ENCODE results near the gene DLG2. TPM values are rescaled to one million over a fixed set of nuclear protein-coding genes. Genes with fewer than 3 reads are reported as not detected.

Gene DLG2
- total RNA-seq, 1 donor from 2014 or later = 1.8 TPM

GRCh38 chr11:84021291-84021690 lies 1605.9 kb downstream of the DLG2 start:
- no peak overlapping the region for H2AFZ ChIP-seq (ENCODE audit: low read depth, low read length)
- H3K27me3 ChIP-seq (ENCODE audit: insufficient read depth, low read length) = no peaks in the 10 kb centered on the region
- H3K4me3 ChIP-seq (ENCODE audit: insufficient read depth, low read depth, low read length) = no peak overlapping the region
- Mint-ChIP-seq H3K27me3 (ENCODE audit: low read depth, unreplicated experiment) (no peaks in the 10 kb centered on the region), H3K36me3 (ENCODE audit: low read depth, unreplicated experiment) (no peaks in the 10 kb centered on the region), H3K4me1 (ENCODE audit: low read depth, unreplicated experiment) (peaks cover 36% of the 10 kb centered on the region), H3K9me3 (ENCODE audit: unreplicated experiment) (no peaks in the 10 kb centered on the region), H3K27ac (ENCODE audit: unreplicated experiment) (no peak overlapping the region), H3K4me3 (ENCODE audit: unreplicated experiment) (no peak overlapping the region)
- H3K4me2 ChIP-seq (ENCODE audit: low read length) = no peak overlapping the region
- H3K9ac ChIP-seq (ENCODE audit: low read length) = no peak overlapping the region
- no peak for TF ChIP-seq EZH2 (IDR thresholded peaks at IDR 0.05; ENCODE audit: insufficient read depth, low read length)
- TF ChIP-seq, protein P1, sequence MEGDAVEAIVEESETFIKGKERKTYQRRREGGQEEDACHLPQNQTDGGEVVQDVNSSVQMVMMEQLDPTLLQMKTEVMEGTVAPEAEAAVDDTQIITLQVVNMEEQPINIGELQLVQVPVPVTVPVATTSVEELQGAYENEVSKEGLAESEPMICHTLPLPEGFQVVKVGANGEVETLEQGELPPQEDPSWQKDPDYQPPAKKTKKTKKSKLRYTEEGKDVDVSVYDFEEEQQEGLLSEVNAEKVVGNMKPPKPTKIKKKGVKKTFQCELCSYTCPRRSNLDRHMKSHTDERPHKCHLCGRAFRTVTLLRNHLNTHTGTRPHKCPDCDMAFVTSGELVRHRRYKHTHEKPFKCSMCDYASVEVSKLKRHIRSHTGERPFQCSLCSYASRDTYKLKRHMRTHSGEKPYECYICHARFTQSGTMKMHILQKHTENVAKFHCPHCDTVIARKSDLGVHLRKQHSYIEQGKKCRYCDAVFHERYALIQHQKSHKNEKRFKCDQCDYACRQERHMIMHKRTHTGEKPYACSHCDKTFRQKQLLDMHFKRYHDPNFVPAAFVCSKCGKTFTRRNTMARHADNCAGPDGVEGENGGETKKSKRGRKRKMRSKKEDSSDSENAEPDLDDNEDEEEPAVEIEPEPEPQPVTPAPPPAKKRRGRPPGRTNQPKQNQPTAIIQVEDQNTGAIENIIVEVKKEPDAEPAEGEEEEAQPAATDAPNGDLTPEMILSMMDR (IDR thresholded peaks at IDR 0.05; ENCODE audit: insufficient read depth, low read depth, low read length) = no peak
- H3K79me2 ChIP-seq (ENCODE audit: insufficient read depth, low read length) = no peaks in the 10 kb centered on the region
- H3K9me3 ChIP-seq (ENCODE audit: insufficient read depth, low read depth, low read length) = no peaks in the 10 kb centered on the region
- FAIRE-seq (no peak), DNase-seq (ENCODE audit: low read depth) (no peak)
- no peaks in the 10 kb centered on the region for H4K20me1 ChIP-seq (ENCODE audit: insufficient read depth, low read length)
- H3K4me1 ChIP-seq (ENCODE audit: insufficient read depth, low read length) = peaks cover 5% of the 10 kb centered on the region
- H3K27ac ChIP-seq (ENCODE audit: low read depth, low read length) = no peak overlapping the region
- no peaks in the 10 kb centered on the region for H3K36me3 ChIP-seq (ENCODE audit: insufficient read depth, low read length)

GRCh38 chr11:84019571-84020194 lies 1607.5 kb downstream of the DLG2 start:
- H3K4me3 Mint-ChIP-seq (ENCODE audit: unreplicated experiment) = peak overlapping the region; percentile 52
- H3K27me3 ChIP-seq (ENCODE audit: insufficient read depth, low read length) = no peaks in the 10 kb centered on the region
- peaks cover 36% of the 10 kb centered on the region for H3K4me1 Mint-ChIP-seq (ENCODE audit: low read depth, unreplicated experiment)
- peaks cover 5% of the 10 kb centered on the region for H3K4me1 ChIP-seq (ENCODE audit: insufficient read depth, low read length)
- H3K79me2 ChIP-seq (ENCODE audit: insufficient read depth, low read length) = no peaks in the 10 kb centered on the region
- peak overlapping the region; percentile 51 for H3K9ac ChIP-seq (ENCODE audit: low read length)
- no peaks in the 10 kb centered on the region for H3K36me3 Mint-ChIP-seq (ENCODE audit: low read depth, unreplicated experiment)
- H3K4me2 ChIP-seq (ENCODE audit: low read length) = peak overlapping the region; percentile 79
- no peak for TF ChIP-seq EZH2 (IDR thresholded peaks at IDR 0.05; ENCODE audit: insufficient read depth, low read length)
- TF ChIP-seq, protein P1 (IDR thresholded peaks at IDR 0.05; ENCODE audit: insufficient read depth, low read depth, low read length) = no peak
- peak overlapping the region; percentile 83 for H2AFZ ChIP-seq (ENCODE audit: low read depth, low read length)
- no peaks in the 10 kb centered on the region for H3K36me3 ChIP-seq (ENCODE audit: insufficient read depth, low read length)
- H3K27ac ChIP-seq (ENCODE audit: low read depth, low read length) = peak overlapping the region; percentile 78
- no peaks in the 10 kb centered on the region for H3K9me3 ChIP-seq (ENCODE audit: insufficient read depth, low read depth, low read length)
- peak overlapping the region; percentile 100 for H3K27ac Mint-ChIP-seq (ENCODE audit: unreplicated experiment)
- no peaks in the 10 kb centered on the region for H3K9me3 Mint-ChIP-seq (ENCODE audit: unreplicated experiment)
- no peaks in the 10 kb centered on the region for H4K20me1 ChIP-seq (ENCODE audit: insufficient read depth, low read length)
- peak overlapping the region; percentile 11 for H3K4me3 ChIP-seq (ENCODE audit: insufficient read depth, low read depth, low read length)
- DNase-seq (ENCODE audit: low read depth) (peak; percentile 83), FAIRE-seq (no peak)
- H3K27me3 Mint-ChIP-seq (ENCODE audit: low read depth, unreplicated experiment) = no peaks in the 10 kb centered on the region

DNA sequence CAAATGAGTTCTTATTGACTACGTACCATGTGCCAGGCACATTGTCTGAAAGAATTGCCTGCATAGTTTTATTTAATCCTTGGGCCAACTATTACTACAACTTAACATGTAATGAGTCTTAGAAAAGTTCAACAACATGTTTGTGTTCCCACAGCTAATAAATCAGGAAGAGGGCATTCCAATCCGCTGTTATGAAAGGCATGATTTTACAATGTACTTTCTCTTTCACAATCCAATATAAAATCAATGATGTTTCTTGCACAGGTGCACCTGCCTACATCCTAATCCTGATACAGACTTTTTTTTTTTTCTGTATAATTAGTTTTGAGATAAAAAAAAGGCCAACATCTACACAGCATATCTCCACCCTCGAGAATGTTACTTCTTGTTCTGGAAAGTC lies 1612.6 kb downstream of the DLG2 start:
- no peak overlapping the region for H3K4me2 ChIP-seq (ENCODE audit: low read length)
- Mint-ChIP-seq H3K27ac (ENCODE audit: unreplicated experiment) (no peak overlapping the region), H3K36me3 (ENCODE audit: low read depth, unreplicated experiment) (no peaks in the 10 kb centered on the region), H3K4me1 (ENCODE audit: low read depth, unreplicated experiment) (peaks cover 9% of the 10 kb centered on the region), H3K4me3 (ENCODE audit: unreplicated experiment) (no peak overlapping the region), H3K27me3 (ENCODE audit: low read depth, unreplicated experiment) (no peaks in the 10 kb centered on the region), H3K9me3 (ENCODE audit: unreplicated experiment) (no peaks in the 10 kb centered on the region)
- TF ChIP-seq EZH2 (IDR thresholded peaks at IDR 0.05; ENCODE audit: insufficient read depth, low read length) = no peak
- TF ChIP-seq, protein P1 (IDR thresholded peaks at IDR 0.05; ENCODE audit: insufficient read depth, low read depth, low read length) = no peak
- H3K79me2 ChIP-seq (ENCODE audit: insufficient read depth, low read length) = no peaks in the 10 kb centered on the region
- no peaks in the 10 kb centered on the region for H3K36me3 ChIP-seq (ENCODE audit: insufficient read depth, low read length)
- H2AFZ ChIP-seq (ENCODE audit: low read depth, low read length) = no peak overlapping the region
- H3K27me3 ChIP-seq (ENCODE audit: insufficient read depth, low read length) = no peaks in the 10 kb centered on the region
- no peaks in the 10 kb centered on the region for H3K4me1 ChIP-seq (ENCODE audit: insufficient read depth, low read length)
- no peaks in the 10 kb centered on the region for H4K20me1 ChIP-seq (ENCODE audit: insufficient read depth, low read length)
- H3K4me3 ChIP-seq (ENCODE audit: insufficient read depth, low read depth, low read length) = no peak overlapping the region
- FAIRE-seq = no peak
- H3K9ac ChIP-seq (ENCODE audit: low read length) = no peak overlapping the region
- no peak overlapping the region for H3K27ac ChIP-seq (ENCODE audit: low read depth, low read length)
- no peak for DNase-seq (ENCODE audit: low read depth)
- no peaks in the 10 kb centered on the region for H3K9me3 ChIP-seq (ENCODE audit: insufficient read depth, low read depth, low read length)
